ENCODE data around the gene AGO3.
A peak's percentile ranks its signal among the peaks of the same experiment; 100 is the strongest.

AGO3 gene

DNA sequence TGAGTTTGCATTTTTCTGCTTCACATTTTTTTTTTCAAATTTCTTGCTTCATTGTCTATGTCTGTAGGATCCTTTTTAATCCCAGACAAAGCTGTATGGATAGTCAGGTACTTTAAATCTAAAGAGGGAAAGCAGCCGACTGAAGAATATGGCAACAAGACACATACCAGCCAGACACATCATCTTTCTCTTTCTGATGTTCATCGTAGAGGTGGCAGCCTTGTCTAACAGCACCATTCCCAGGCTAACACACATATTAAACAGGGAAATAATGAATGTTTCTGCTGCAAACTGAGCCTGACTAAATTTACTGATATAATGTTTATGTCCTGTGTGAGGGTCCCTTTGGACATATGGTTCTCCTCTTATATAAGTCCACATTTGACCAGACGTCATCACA lies 149.3 kb downstream of the AGO3 start:
- no peak for DNase-seq (ENCODE audit: low read depth)
- no peak for TF ChIP-seq CTCF (conservative IDR thresholded peaks at IDR 0.05; ENCODE audit: low read depth, low read length)

DNA sequence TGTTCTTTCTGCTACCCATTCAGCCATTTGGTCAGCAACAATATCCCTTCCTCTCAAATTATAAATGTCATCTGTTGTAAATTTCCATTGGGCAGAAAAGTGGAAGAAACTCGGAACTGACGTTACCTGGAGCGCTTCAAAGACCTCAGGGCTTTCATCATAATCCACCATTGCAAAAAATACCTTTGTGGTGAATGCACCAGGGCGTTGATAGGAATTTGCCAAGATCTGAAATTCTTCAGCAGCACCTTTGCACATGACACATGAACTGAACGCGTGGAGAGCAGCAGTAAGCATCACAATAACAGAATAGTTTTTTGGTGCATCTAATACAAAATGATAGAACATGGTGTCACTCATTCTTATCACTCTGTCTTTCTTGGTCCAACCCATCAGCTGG lies 149.9 kb downstream of the AGO3 start:
- DNase-seq (ENCODE audit: low read depth), result no peak
- no peak overlapping the region for H3K4me3 ChIP-seq (ENCODE audit: low read length)
- TF ChIP-seq CTCF (conservative IDR thresholded peaks at IDR 0.05; ENCODE audit: low read depth, low read length), result no peak

More for the DNA sequence above, 149.3 kb downstream of the AGO3 start:
- no peak overlapping the region for H3K4me3 ChIP-seq (ENCODE audit: low read length)

GRCh38 chr1:36081926-36082485 lies 151.1 kb downstream of the AGO3 start:
- no peak overlapping the region for H3K4me3 ChIP-seq (ENCODE audit: low read length)
- no peak for TF ChIP-seq CTCF (conservative IDR thresholded peaks at IDR 0.05; ENCODE audit: low read depth, low read length)

GRCh38 chr1:36083219-36083618 lies 152.3 kb downstream of the AGO3 start:
- no peak for TF ChIP-seq CTCF (conservative IDR thresholded peaks at IDR 0.05; ENCODE audit: low read depth, low read length)
- H3K4me3 ChIP-seq (ENCODE audit: low read length), result no peak overlapping the region
- DNase-seq (ENCODE audit: low read depth), result no peak

More at GRCh38 chr1:36081926-36082485, 151.1 kb downstream of the AGO3 start:
- DNase-seq (ENCODE audit: low read depth), result no peak

GRCh38 chr1:36083635-36084496 lies 153.0 kb downstream of the AGO3 start, which contains the start of gene TEKT2:
TEKT2 (plus strand) TSS chr1:36084094; CDS start chr1:36084922, 828 bp downstream.
- no peak for DNase-seq (ENCODE audit: low read depth)

GRCh38 chr1:36084497-36085115 lies 153.7 kb downstream of the AGO3 start:
- DNase-seq (ENCODE audit: low read depth), result no peak
- no peak for TF ChIP-seq CTCF (conservative IDR thresholded peaks at IDR 0.05; ENCODE audit: low read depth, low read length)
- H3K4me3 ChIP-seq (ENCODE audit: low read length), result peak overlapping the region; percentile 57

More at GRCh38 chr1:36083635-36084496, 153.0 kb downstream of the AGO3 start, which contains the start of gene TEKT2:
- TF ChIP-seq CTCF (conservative IDR thresholded peaks at IDR 0.05; ENCODE audit: low read depth, low read length), result peak; percentile 6
- H3K4me3 ChIP-seq (ENCODE audit: low read length), result peak within 1 kb of the TSS; percentile 57

Data from retinal pigment epithelial cell (primary cell).